ENCODE measurements around the gene PTMA. TPM values are rescaled to one million over a fixed set of nuclear protein-coding genes. Genes with fewer than 3 reads are reported as not detected.

The PTMA gene
- total RNA-seq, 1 experiment from 2014 or later: 2,752 TPM

DNA sequence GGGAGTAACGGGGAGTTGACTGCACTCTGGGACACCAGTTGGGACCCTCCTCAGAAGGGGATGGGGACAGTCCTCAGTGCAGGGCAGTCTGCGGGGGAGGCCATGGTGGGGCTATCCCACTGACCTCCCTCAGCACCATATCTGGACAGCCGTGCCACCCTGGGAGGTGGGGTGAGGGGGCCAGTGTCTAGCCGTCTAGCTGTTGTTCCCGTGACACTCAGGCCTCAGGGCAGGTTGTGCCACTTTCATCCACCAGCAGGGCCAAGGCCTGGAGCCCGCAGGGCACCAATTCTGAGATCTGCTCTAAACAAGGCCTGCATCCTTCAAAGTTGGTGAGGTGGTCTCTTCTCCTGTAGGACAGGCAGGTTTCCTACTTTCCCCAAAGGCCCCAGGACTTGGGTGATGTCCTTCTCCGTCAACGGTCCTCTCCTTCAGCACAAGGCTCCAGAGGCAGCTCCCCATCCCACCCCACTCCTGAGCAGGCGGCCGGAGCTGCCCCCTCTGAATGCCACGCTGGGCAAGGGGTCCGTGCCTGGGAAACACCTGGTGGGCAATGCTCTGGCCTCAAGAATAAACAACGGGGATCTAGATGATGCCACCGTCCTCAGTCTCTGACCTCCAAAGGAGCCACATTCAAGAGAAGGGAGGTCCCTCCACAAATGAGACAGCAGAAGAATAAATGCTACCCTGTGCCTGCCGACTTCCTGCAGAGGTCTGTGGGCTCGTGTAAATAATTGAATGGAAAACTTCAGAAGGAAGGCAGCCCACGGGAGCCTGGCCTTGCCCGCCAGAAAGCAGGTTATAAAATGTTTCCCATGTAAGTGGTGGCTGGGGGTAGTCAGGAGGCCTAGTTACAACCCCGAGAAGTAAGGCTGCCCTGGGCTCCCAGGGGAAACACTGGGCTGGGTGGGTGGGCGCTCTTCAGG is 42.8 kb upstream of the PTMA start:
- Histone ChIP-seq H3K9me2 (ENCODE audit: insufficient read depth) (no peaks in the 10 kb centered on the region), H3K9me3 (ENCODE audit: control insufficient read depth in 1 of 2, insufficient read depth in 1 of 2, low read depth in 1 of 2, low read length in 2 of 2) (no peaks in the 10 kb centered on the region), H4K20me1 (ENCODE audit: insufficient read depth) (no peaks in the 10 kb centered on the region), H3K79me2 (ENCODE audit: insufficient read depth, low read length) (no peaks in the 10 kb centered on the region), H2AFZ (ENCODE audit: low read depth, low read length, poor library complexity, severe bottlenecking) (no peak overlapping the region), H3K4me2 (ENCODE audit: low read length) (peak overlapping the region; percentile 92), H3K36me3 (ENCODE audit: control insufficient read depth in 1 of 2, insufficient read depth in 2 of 2, low read length in 2 of 2) (no peaks in the 10 kb centered on the region), H3K4me3 (replicated peaks in 1 of 2; ENCODE audit: low read depth in 1 of 2, low read length in 2 of 2) (peak overlapping the region; percentile 66 to 68), H3K27ac (ENCODE audit: low read depth, low read length) (peak overlapping the region; percentile 99), H3K9ac (ENCODE audit: low read length) (peak overlapping the region; percentile 89), H3K4me1 (ENCODE audit: control insufficient read depth in 1 of 2, insufficient read depth in 2 of 2, low read length in 2 of 2) (peaks cover 43 to 90% of the 10 kb centered on the region in 2 experiments), H3K27me3 (ENCODE audit: insufficient read depth, low read length) (no peaks in the 10 kb centered on the region)
- no peak for DNase-seq (ENCODE audit: low read depth, low spot score)
- no peak for ATAC-seq
- no peak; the same call in 1 of the 2 replicates for TF ChIP-seq POLR2AphosphoS5 (IDR thresholded peaks at IDR 0.05; ENCODE audit: low read depth, low read length)
- no peak for TF ChIP-seq EZH2phosphoT487 (IDR thresholded peaks at IDR 0.05; ENCODE audit: borderline replicate concordance)
- TF ChIP-seq YY1 (IDR thresholded peaks at IDR 0.05; ENCODE audit: extremely low read depth, insufficient replicate concordance, low read depth, low read length): no peak
- no peak for TF ChIP-seq TCF7L2 (IDR thresholded peaks at IDR 0.05; ENCODE audit: borderline replicate concordance, extremely low read depth, insufficient read depth, insufficient read length)
- TF ChIP-seq, protein P1, sequence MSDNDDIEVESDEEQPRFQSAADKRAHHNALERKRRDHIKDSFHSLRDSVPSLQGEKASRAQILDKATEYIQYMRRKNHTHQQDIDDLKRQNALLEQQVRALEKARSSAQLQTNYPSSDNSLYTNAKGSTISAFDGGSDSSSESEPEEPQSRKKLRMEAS (IDR thresholded peaks at IDR 0.05): no peak
- TF ChIP-seq CBX3 (IDR thresholded peaks at IDR 0.05; ENCODE audit: low read depth): no peak
- TF ChIP-seq RAD21 (IDR thresholded peaks at IDR 0.05; ENCODE audit: low read depth): no peak
- TF ChIP-seq, protein P2, sequence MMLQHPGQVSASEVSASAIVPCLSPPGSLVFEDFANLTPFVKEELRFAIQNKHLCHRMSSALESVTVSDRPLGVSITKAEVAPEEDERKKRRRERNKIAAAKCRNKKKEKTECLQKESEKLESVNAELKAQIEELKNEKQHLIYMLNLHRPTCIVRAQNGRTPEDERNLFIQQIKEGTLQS (IDR thresholded peaks at IDR 0.05): no peak
- TF ChIP-seq, protein P3, sequence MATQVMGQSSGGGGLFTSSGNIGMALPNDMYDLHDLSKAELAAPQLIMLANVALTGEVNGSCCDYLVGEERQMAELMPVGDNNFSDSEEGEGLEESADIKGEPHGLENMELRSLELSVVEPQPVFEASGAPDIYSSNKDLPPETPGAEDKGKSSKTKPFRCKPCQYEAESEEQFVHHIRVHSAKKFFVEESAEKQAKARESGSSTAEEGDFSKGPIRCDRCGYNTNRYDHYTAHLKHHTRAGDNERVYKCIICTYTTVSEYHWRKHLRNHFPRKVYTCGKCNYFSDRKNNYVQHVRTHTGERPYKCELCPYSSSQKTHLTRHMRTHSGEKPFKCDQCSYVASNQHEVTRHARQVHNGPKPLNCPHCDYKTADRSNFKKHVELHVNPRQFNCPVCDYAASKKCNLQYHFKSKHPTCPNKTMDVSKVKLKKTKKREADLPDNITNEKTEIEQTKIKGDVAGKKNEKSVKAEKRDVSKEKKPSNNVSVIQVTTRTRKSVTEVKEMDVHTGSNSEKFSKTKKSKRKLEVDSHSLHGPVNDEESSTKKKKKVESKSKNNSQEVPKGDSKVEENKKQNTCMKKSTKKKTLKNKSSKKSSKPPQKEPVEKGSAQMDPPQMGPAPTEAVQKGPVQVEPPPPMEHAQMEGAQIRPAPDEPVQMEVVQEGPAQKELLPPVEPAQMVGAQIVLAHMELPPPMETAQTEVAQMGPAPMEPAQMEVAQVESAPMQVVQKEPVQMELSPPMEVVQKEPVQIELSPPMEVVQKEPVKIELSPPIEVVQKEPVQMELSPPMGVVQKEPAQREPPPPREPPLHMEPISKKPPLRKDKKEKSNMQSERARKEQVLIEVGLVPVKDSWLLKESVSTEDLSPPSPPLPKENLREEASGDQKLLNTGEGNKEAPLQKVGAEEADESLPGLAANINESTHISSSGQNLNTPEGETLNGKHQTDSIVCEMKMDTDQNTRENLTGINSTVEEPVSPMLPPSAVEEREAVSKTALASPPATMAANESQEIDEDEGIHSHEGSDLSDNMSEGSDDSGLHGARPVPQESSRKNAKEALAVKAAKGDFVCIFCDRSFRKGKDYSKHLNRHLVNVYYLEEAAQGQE (IDR thresholded peaks at IDR 0.05; ENCODE audit: low read depth): no peak
- no peak for TF ChIP-seq ELF1 (IDR thresholded peaks at IDR 0.05; ENCODE audit: borderline replicate concordance, low read depth)
- no peak for TF ChIP-seq ZFX (IDR thresholded peaks at IDR 0.05)
- TF ChIP-seq SIN3A (IDR thresholded peaks at IDR 0.05; ENCODE audit: low read depth): no peak
- no peak for TF ChIP-seq POLR2A (IDR thresholded peaks at IDR 0.05; ENCODE audit: borderline replicate concordance, extremely low read depth, insufficient read depth, insufficient read length)
- no peak for TF ChIP-seq JUND (IDR thresholded peaks at IDR 0.05)
- TF ChIP-seq EZH2 (IDR thresholded peaks at IDR 0.05): no peak
- intact Hi-C loops (cut with micrococcal nuclease): no loop called here
- POLR2A ChIA-PET: interaction anchor here (0.7 to 3.7 kb wide), 15 partner anchors 8 to 53 kb away, joined by 3 to 33 read pairs (median 4); partner anchors contain the start of gene PTMA
- RAD21 ChIA-PET (ENCODE audit: low non-redundant PET in 1 of 2, low total read pairs in 2 of 2, uncharacterized antibody in 2 of 2, unreplicated experiment in 2 of 2): interaction anchor here in 1 of 2 experiments (0.7 kb wide), 1 partner anchor 24 kb away, joined by 4 read pairs; no protein-coding TSS in a partner anchor
- BruUV-seq (replicated peaks): TSS peak; percentile 85
- CTCF ChIA-PET: interaction anchor here (1.2 to 4.5 kb wide), 5 partner anchors 10 to 49 kb away, joined by 3 to 19 read pairs (median 9); no protein-coding TSS in a partner anchor
